Measurements from ENCODE around the gene HMGB3. TPM values are rescaled to one million over a fixed set of nuclear protein-coding genes. Genes with fewer than 3 reads are reported as not detected.
A peak's percentile ranks its signal among the peaks of the same experiment; 100 is the strongest.
"Not testable (repeated sequence)": the region's sequence is repeated elsewhere in the genome, so short reads cannot be mapped to it uniquely, and the experiment has no call there.

Gene HMGB3
- polyA plus RNA-seq, 4 donors: 14.1 to 53.7 (median 30.6) TPM

DNA sequence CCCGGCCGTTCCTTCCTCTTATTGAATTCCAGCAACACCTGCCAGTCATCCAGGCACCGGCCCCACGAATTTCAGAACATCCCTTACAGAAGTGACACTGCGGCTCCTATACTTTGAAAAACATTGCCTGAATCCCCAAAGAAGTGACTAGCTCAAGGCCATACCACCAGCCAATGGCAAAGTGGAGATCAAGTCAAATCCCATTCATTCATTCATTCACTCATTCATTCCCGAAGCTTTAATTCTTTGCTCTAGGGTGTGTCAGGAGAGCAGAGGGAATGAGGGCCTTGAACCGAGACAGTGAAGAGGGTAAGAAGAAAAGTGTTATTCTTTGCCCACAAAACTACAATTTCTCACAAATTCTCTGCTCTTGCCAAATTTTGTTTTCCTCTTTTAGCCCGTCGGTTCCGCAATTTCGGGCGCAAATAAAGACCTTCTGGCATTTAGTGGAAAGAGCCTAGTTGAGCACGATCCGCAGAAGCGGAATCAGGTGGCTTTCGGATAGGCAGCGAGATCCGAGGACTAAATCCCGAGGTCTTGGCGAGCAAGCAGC lies 824 bp upstream of the HMGB3 start:
- H3K36me3 ChIP-seq (ENCODE audit: control insufficient read depth in 3 of 3, insufficient read depth in 2 of 3, low read depth in 1 of 3, low read length in 3 of 3): peaks cover 0 to 3% (median 0%) of the 10 kb centered on the region in 3 donors
- H3K9me3 ChIP-seq (ENCODE audit: control insufficient read depth in 2 of 2, insufficient read depth in 1 of 2, low read depth in 1 of 2, low read length in 1 of 2): no peaks in the 10 kb centered on the region
- H3K4me1 ChIP-seq (ENCODE audit: control insufficient read depth in 3 of 3, insufficient read depth in 2 of 3, low read depth in 1 of 3, low read length in 2 of 3): no peaks in the 10 kb centered on the region
- no peak for DNase-seq
- no peaks in the 10 kb centered on the region for H3K27me3 ChIP-seq (ENCODE audit: control insufficient read depth in 3 of 3, insufficient read depth in 3 of 3, low read length in 3 of 3)
- H3K27ac ChIP-seq (ENCODE audit: low read depth in 1 of 3, low read length in 2 of 3): no peak overlapping the region
- peak overlapping the region in 2 of 3 donors; percentile 49 to 70 for H3K4me3 ChIP-seq (ENCODE audit: low read depth in 1 of 3, low read length in 3 of 3)
- WGBS, 3 donors: 25 to 46% (median 25%) methylated on average over 20 of the region's 20 CpGs
- no peak for FAIRE-seq

DNA sequence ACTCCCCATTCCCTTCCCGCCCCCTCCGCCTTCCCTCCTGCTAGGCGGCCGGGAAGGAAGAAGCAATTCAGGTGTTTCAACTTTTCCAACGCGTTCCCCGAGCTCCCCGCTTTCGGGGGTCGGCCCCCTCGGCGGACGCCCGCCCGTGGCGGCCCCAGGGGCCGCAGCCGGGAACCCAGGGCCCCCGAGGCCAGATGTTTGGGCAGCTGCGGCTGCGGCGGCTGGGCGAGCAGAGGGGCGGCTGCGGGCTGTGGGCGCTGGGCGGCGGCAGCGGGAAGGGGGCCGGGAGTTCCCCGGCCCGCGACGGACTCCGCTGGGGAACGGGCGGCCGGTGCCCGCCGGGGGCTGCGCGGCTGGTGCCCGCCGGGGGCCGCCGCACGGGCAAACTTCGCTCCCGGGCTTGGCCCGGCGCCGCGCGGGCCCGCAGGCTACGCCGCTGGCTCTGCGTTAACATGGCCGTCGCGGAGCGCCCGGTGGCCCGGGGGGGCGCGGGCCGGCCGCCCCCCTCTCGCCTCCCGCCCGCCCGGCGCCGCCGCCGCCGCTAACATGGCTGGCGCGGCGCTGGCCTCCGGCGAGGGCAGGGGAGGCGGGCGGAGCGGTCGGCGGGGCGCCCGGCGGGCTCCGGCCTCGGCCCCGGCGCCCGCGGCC lies 510 bp downstream of the HMGB3 start:
- Histone ChIP-seq H3K4me3 (ENCODE audit: low read depth in 1 of 3, low read length in 3 of 3) (peak overlapping the region; percentile 30 to 70 (median 45)), H3K9me3 (ENCODE audit: control insufficient read depth in 2 of 2, insufficient read depth in 1 of 2, low read depth in 1 of 2, low read length in 1 of 2) (no peaks in the 10 kb centered on the region), H3K4me1 (ENCODE audit: control insufficient read depth in 3 of 3, insufficient read depth in 2 of 3, low read depth in 1 of 3, low read length in 2 of 3) (no peaks in the 10 kb centered on the region), H3K27me3 (ENCODE audit: control insufficient read depth in 3 of 3, insufficient read depth in 3 of 3, low read length in 3 of 3) (no peaks in the 10 kb centered on the region), H3K27ac (ENCODE audit: low read depth in 1 of 3, low read length in 2 of 3) (peak overlapping the region in 1 of 3 donors; percentile 67), H3K36me3 (ENCODE audit: control insufficient read depth in 3 of 3, insufficient read depth in 2 of 3, low read depth in 1 of 3, low read length in 3 of 3) (peaks cover 0 to 3% (median 0%) of the 10 kb centered on the region in 3 donors)
- FAIRE-seq (no peak), DNase-seq (no peak)
- 1 to 45% (median 11%) methylated on average over 12 to 95 of the region's 96 CpGs for WGBS, 3 donors

DNA sequence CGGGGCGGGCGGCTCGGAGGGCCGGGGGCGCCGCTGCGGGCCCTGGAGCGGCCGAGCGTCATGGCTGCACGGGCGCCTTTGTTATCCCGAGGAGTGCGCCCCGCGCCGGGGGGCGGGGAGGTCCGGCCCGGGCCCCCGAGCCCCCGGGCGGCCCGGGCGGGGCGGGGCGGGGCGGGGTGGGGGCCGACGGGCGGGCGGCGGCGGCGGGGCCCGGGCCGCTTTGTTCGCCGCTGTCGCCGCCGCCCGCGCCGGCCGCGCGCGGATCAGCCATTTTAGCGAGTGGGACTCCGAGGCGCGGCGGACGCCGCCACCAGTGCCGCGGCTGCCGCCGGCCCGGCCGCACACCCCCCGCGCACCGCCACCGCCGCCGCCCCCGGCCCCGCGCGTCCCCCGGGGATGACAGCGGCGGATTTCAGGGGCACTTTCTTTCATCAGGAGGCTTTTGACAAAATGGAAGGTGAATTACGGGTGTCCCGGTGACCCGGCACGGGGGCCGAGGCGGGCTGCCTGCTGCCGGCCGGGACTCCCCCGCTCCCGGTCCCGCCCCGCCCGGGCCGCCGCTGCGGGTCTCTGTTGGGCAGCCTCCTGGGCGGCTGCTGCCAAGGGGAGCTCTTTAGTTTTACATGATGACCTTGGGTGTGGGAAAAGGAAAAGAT lies 1.2 kb downstream of the HMGB3 start:
- no peak for FAIRE-seq
- H3K27ac ChIP-seq (ENCODE audit: low read depth in 1 of 3, low read length in 2 of 3): no peak overlapping the region
- WGBS, 3 donors: 1 to 29% methylated on average over 20 to 93 of the region's 93 CpGs; no CpG with 5 or more reads in 1 of the 3 donors

DNA sequence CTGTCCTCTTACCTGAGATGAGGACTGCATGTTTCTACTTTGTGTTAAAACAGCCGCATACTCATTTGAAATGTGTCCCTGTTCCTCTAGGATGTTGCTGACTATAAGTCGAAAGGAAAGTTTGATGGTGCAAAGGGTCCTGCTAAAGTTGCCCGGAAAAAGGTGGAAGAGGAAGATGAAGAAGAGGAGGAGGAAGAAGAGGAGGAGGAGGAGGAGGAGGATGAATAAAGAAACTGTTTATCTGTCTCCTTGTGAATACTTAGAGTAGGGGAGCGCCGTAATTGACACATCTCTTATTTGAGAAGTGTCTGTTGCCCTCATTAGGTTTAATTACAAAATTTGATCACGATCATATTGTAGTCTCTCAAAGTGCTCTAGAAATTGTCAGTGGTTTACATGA lies 4.6 kb downstream of the HMGB3 start:
- FAIRE-seq; H3K4me1 ChIP-seq (ENCODE audit: control insufficient read depth in 3 of 3, insufficient read depth in 2 of 3, low read depth in 1 of 3, low read length in 2 of 3); H3K36me3 ChIP-seq (ENCODE audit: control insufficient read depth in 3 of 3, insufficient read depth in 2 of 3, low read depth in 1 of 3, low read length in 3 of 3); H3K27me3 ChIP-seq (ENCODE audit: control insufficient read depth in 3 of 3, insufficient read depth in 3 of 3, low read length in 3 of 3); H3K27ac ChIP-seq (ENCODE audit: low read depth in 1 of 3, low read length in 2 of 3); H3K9me3 ChIP-seq (ENCODE audit: control insufficient read depth in 2 of 2, insufficient read depth in 1 of 2, low read depth in 1 of 2, low read length in 1 of 2); DNase-seq; H3K4me3 ChIP-seq (ENCODE audit: low read depth in 1 of 3, low read length in 3 of 3): not testable (repeated sequence)
- WGBS, 3 donors: 87 to 96% (median 88%) methylated on average over 6 of the region's 6 CpGs

More for the DNA sequence above, 1.2 kb downstream of the HMGB3 start:
- peak in 1 of 2 donors; percentile 27 for DNase-seq
- peak overlapping the region; percentile 43 to 70 (median 45) for H3K4me3 ChIP-seq (ENCODE audit: low read depth in 1 of 3, low read length in 3 of 3)
- no peaks in the 10 kb centered on the region for H3K27me3 ChIP-seq (ENCODE audit: control insufficient read depth in 3 of 3, insufficient read depth in 3 of 3, low read length in 3 of 3)
- H3K9me3 ChIP-seq (ENCODE audit: control insufficient read depth in 2 of 2, insufficient read depth in 1 of 2, low read depth in 1 of 2, low read length in 1 of 2): no peaks in the 10 kb centered on the region
- no peaks in the 10 kb centered on the region for H3K4me1 ChIP-seq (ENCODE audit: control insufficient read depth in 3 of 3, insufficient read depth in 2 of 3, low read depth in 1 of 3, low read length in 2 of 3)
- peaks cover 0 to 3% (median 0%) of the 10 kb centered on the region in 3 donors for H3K36me3 ChIP-seq (ENCODE audit: control insufficient read depth in 3 of 3, insufficient read depth in 2 of 3, low read depth in 1 of 3, low read length in 3 of 3)

DNA sequence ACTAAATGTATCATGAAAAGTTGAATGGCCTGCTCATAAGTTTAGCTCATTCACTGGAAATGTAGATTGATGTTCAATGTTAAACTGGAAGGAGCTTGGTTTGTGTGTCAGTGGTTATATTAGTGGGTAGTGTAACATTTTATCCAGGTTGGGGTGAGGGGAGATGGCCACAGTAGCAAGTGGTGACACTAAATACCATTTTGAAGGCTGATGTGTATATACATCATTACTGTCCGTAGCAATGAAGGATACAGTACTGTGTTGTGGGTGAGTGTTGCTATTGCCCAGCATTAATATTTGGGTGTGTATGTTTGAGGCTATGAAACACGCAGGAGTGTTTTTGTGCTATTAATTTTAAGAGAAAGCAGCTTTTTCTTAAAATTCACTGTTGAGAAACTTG lies 6.3 kb downstream of the HMGB3 start:
- peaks cover 0 to 2% (median 0%) of the 10 kb centered on the region in 3 donors for H3K27me3 ChIP-seq (ENCODE audit: control insufficient read depth in 3 of 3, insufficient read depth in 3 of 3, low read length in 3 of 3)
- no peaks in the 10 kb centered on the region for H3K4me1 ChIP-seq (ENCODE audit: control insufficient read depth in 3 of 3, insufficient read depth in 2 of 3, low read depth in 1 of 3, low read length in 2 of 3)
- H3K4me3 ChIP-seq (ENCODE audit: low read depth in 1 of 3, low read length in 3 of 3): no peak overlapping the region
- no peak for DNase-seq
- no peaks in the 10 kb centered on the region for H3K9me3 ChIP-seq (ENCODE audit: control insufficient read depth in 2 of 2, insufficient read depth in 1 of 2, low read depth in 1 of 2, low read length in 1 of 2)
- no peak overlapping the region for H3K27ac ChIP-seq (ENCODE audit: low read depth in 1 of 3, low read length in 2 of 3)
- H3K36me3 ChIP-seq (ENCODE audit: control insufficient read depth in 3 of 3, insufficient read depth in 2 of 3, low read depth in 1 of 3, low read length in 3 of 3): peaks cover 0 to 3% (median 0%) of the 10 kb centered on the region in 3 donors
- 87 to 97% (median 92%) methylated on average over 2 of the region's 2 CpGs for WGBS, 3 donors
- FAIRE-seq: no peak

DNA sequence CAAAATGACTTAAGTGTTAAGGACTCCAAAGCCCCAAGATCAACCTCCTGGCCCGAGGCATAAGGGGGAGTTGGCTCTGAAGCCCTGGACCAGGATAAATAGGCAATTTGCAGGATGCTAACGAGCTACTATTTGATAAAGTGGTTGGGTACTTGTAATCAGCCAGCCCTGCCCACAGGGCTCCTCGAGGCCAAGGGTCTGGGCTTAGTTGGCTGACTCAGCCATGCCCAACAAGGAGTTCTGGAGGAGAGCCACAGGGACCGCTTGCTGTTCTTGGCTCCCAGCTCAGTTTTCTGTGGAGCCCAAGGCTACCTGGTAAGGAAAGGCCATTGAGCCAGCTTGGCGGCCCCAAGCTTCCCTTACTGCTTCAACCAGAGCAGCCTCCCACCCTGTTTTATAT lies 7.8 kb downstream of the HMGB3 start:
- FAIRE-seq (no peak), DNase-seq (no peak)
- no peak overlapping the region for H3K27ac ChIP-seq (ENCODE audit: low read depth in 1 of 3, low read length in 2 of 3)
- WGBS, 3 donors: 45 to 66% (median 48%) methylated on average over 5 of the region's 5 CpGs
- no peaks in the 10 kb centered on the region for H3K4me1 ChIP-seq (ENCODE audit: control insufficient read depth in 3 of 3, insufficient read depth in 2 of 3, low read depth in 1 of 3, low read length in 2 of 3)
- H3K4me3 ChIP-seq (ENCODE audit: low read depth in 1 of 3, low read length in 3 of 3): no peak overlapping the region
- H3K36me3 ChIP-seq (ENCODE audit: control insufficient read depth in 3 of 3, insufficient read depth in 2 of 3, low read depth in 1 of 3, low read length in 3 of 3): peaks cover 0 to 3% (median 0%) of the 10 kb centered on the region in 3 donors
- H3K27me3 ChIP-seq (ENCODE audit: control insufficient read depth in 3 of 3, insufficient read depth in 3 of 3, low read length in 3 of 3): peaks cover 0 to 2% (median 0%) of the 10 kb centered on the region in 3 donors
- no peaks in the 10 kb centered on the region for H3K9me3 ChIP-seq (ENCODE audit: control insufficient read depth in 2 of 2, insufficient read depth in 1 of 2, low read depth in 1 of 2, low read length in 1 of 2)

DNA sequence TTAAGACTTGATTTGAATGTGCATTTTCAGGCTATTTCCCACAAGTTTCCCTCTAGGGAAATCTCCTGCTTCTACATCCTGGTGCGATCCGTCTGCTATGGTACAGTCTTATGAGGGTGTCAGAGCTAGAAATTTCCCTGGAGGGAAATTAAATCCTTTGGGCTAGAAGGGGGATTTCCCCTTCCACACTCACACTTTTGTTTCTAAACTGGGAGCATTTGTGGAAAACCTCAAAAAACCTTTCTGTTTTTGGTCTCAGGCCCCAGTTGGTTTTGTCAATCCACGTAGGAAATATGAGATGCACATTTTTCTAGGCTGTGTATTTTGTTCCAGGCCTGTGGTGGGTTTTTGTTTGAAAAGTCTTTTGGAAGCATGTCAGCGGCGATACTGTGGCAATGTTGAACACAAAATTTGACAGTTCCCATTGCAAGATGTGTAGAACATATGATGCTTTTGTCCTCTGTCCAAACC lies 17.8 kb downstream of the HMGB3 start:
- H3K27me3 ChIP-seq (ENCODE audit: control insufficient read depth in 3 of 3, insufficient read depth in 3 of 3, low read length in 3 of 3): no peaks in the 10 kb centered on the region
- 57 to 87% (median 79%) methylated on average over 5 of the region's 5 CpGs for WGBS, 3 donors
- no peak overlapping the region for H3K4me3 ChIP-seq (ENCODE audit: low read depth in 1 of 3, low read length in 3 of 3)
- DNase-seq (no peak), FAIRE-seq (no peak)
- H3K9me3 ChIP-seq (ENCODE audit: control insufficient read depth in 2 of 2, insufficient read depth in 1 of 2, low read depth in 1 of 2, low read length in 1 of 2): no peaks in the 10 kb centered on the region
- no peak overlapping the region for H3K27ac ChIP-seq (ENCODE audit: low read depth in 1 of 3, low read length in 2 of 3)
- no peaks in the 10 kb centered on the region for H3K4me1 ChIP-seq (ENCODE audit: control insufficient read depth in 3 of 3, insufficient read depth in 2 of 3, low read depth in 1 of 3, low read length in 2 of 3)
- no peaks in the 10 kb centered on the region for H3K36me3 ChIP-seq (ENCODE audit: control insufficient read depth in 3 of 3, insufficient read depth in 2 of 3, low read depth in 1 of 3, low read length in 3 of 3)

DNA sequence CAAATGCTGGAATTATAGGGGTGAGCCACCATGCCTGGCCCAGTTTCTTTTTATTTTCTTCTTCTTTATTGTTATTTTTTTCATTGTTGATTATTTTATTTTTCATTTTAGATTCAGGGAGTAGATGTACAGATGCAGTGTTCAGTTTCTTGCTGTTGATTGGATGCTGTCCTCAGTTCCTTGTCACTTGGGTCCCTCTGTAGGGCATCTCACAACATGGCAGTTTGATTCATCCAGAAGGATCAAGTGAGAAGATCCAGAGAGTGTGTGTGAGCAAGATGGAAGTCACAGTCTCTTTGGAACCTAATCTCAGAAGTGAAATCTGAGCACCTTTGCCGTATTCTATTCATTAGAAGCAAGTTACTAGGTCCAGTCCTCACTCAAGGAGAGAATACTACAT lies 20.9 kb downstream of the HMGB3 start:
- DNase-seq (no peak), FAIRE-seq (no peak)
- H3K4me1 ChIP-seq (ENCODE audit: control insufficient read depth in 3 of 3, insufficient read depth in 2 of 3, low read depth in 1 of 3, low read length in 2 of 3): no peaks in the 10 kb centered on the region
- 72 to 100% (median 77%) methylated on average over 1 of the region's 1 CpG for WGBS, 3 donors
- no peak overlapping the region for H3K27ac ChIP-seq (ENCODE audit: low read depth in 1 of 3, low read length in 2 of 3)
- no peaks in the 10 kb centered on the region for H3K9me3 ChIP-seq (ENCODE audit: control insufficient read depth in 2 of 2, insufficient read depth in 1 of 2, low read depth in 1 of 2, low read length in 1 of 2)
- H3K4me3 ChIP-seq (ENCODE audit: low read depth in 1 of 3, low read length in 3 of 3): no peak overlapping the region
- H3K27me3 ChIP-seq (ENCODE audit: control insufficient read depth in 3 of 3, insufficient read depth in 3 of 3, low read length in 3 of 3): no peaks in the 10 kb centered on the region
- H3K36me3 ChIP-seq (ENCODE audit: control insufficient read depth in 3 of 3, insufficient read depth in 2 of 3, low read depth in 1 of 3, low read length in 3 of 3): no peaks in the 10 kb centered on the region

All from small intestine (tissue), 7 donors.